Chondrocyte (in vitro differentiated cells): ENCODE results near the gene INHBB. TPM values are rescaled to one million over a fixed set of nuclear protein-coding genes. Genes with fewer than 3 reads are reported as not detected.

Experiments
- DNase-seq: peaks from one replicate; pipeline ENCODE4 v3.0.0; 2021; ENCODE audit warnings: mixed read lengths, low spot score
- H3K27ac Mint-ChIP-seq: one replicate; pipeline ENCODE4 v1.8.0; 2021; ENCODE audit warnings: mild to moderate bottlenecking, moderate library complexity, mixed read lengths; ENCODE audit not compliant: unreplicated experiment
- H3K27me3 Mint-ChIP-seq: 2 replicates; pipeline ENCODE4 v1.8.0; 2021; ENCODE audit warnings: low read depth, mixed read lengths
- H3K36me3 Mint-ChIP-seq: 2 replicates; pipeline ENCODE4 v1.8.0; 2021; ENCODE audit warnings: low read depth, mixed read lengths
- H3K4me1 Mint-ChIP-seq: 2 replicates; pipeline ENCODE4 v1.8.0; 2021; ENCODE audit warnings: low read depth, mild to moderate bottlenecking, mixed read lengths
- H3K4me3 Mint-ChIP-seq: one replicate; pipeline ENCODE4 v1.8.0; 2021; ENCODE audit warnings: mild to moderate bottlenecking, moderate library complexity, mixed read lengths; ENCODE audit not compliant: unreplicated experiment
- H3K9me3 Mint-ChIP-seq: 2 replicates; pipeline ENCODE4 v1.8.0; 2021; ENCODE audit warnings: low read depth, mixed read lengths
- total RNA-seq: library from RNA; stranded (reverse); gene quantifications from 3 replicates; pipeline ENCODE4 v1.2.1, GENCODE V29; 2021
- TF ChIP-seq, protein P1 (sequence below): fragments of 200-600 bp; sonication (generic); IDR thresholded peaks from 2 replicates; pipeline ENCODE4 v1.5.0; 2021; ENCODE audit warnings: antibody characterized with exemption, mild to moderate bottlenecking, moderate library complexity

The INHBB gene
- total RNA-seq, 1 donor from 2014 or later, result 1.3 TPM

DNA sequence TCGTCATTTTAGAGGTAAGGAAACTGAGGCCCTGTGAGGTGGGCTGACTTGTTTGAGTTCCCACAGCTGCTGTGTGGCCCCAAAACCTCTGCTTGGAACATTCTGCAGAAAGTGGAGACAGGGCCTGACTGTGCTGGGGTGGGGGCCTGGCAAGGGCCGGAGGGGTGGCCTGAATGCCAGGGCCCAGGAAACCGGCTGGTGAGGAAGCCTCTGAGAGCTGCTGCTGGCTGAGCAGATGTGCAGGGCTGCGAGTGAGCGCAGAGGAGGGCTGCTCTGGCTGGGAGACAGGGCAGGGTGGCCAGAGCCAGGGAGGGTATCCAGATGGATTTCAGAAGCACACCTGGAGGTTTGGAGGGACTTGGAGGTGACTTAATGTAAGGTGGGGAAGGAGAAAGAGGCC, 29.9 kb upstream of the INHBB start:
- peak; percentile 68 for DNase-seq
- TF ChIP-seq, protein P1, sequence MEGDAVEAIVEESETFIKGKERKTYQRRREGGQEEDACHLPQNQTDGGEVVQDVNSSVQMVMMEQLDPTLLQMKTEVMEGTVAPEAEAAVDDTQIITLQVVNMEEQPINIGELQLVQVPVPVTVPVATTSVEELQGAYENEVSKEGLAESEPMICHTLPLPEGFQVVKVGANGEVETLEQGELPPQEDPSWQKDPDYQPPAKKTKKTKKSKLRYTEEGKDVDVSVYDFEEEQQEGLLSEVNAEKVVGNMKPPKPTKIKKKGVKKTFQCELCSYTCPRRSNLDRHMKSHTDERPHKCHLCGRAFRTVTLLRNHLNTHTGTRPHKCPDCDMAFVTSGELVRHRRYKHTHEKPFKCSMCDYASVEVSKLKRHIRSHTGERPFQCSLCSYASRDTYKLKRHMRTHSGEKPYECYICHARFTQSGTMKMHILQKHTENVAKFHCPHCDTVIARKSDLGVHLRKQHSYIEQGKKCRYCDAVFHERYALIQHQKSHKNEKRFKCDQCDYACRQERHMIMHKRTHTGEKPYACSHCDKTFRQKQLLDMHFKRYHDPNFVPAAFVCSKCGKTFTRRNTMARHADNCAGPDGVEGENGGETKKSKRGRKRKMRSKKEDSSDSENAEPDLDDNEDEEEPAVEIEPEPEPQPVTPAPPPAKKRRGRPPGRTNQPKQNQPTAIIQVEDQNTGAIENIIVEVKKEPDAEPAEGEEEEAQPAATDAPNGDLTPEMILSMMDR, result no peak
- H3K9me3 Mint-ChIP-seq, result no peaks in the 10 kb centered on the region
- no peak overlapping the region for H3K4me3 Mint-ChIP-seq
- peaks cover 13% of the 10 kb centered on the region for H3K4me1 Mint-ChIP-seq
- no peak overlapping the region for H3K27ac Mint-ChIP-seq
- no peaks in the 10 kb centered on the region for H3K36me3 Mint-ChIP-seq
- H3K27me3 Mint-ChIP-seq, result peaks cover 16% of the 10 kb centered on the region

DNA sequence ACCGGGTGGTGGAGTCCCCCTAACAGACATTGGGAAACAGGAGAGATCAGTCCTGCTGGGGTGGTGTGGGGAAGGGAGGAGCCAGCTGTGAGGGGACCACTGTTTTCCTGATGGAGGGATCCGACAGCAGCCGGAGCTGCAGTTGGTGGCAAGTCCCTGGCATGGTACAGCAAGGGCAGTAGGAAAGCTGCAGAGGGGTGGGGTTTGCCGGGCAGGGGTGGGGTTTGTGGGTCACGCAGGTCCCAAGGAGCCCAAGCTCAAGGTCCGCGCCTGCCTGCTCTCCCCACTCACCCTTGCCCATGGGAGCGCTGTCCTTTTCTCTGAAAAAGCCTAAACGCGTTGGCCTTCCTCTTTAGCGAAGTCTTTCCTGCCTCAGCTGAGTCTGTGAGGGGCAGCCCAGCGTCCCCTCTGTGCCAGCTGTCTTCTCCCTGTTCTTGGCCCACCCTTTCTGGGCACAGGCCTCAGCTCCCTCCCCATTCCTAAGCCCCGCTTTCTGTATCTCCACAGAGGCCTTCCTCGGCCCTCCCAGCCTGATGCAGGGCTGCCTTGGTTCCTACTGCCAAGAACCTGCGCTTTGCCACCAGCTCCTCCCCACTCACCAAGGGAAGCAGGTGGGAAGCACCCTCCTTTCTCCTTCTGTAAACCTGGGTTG, 29.3 kb upstream of the INHBB start:
- Mint-ChIP-seq H3K27me3 (peaks cover 16% of the 10 kb centered on the region), H3K36me3 (no peaks in the 10 kb centered on the region)

DNA sequence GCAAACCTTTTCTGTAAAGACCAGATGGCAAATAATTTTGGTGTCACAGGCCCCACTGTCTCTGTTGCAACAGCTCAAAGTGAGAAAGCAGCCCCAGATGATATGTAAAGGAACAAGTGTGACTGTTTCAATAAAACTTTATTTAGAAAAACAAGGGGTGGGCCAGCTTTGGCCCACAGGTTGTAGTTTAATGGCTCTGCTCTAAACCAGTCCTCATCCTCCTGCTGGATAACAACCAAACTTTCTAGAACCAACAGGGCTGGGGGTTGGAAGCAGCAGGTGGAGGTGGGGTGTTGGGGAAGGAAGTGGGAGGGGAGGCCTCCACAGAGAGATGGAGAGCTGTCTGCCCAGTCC, 28.8 kb upstream of the INHBB start:
- no peak for DNase-seq
- no peak overlapping the region for H3K27ac Mint-ChIP-seq
- H3K4me1 Mint-ChIP-seq, result peaks cover 13% of the 10 kb centered on the region
- H3K36me3 Mint-ChIP-seq, result no peaks in the 10 kb centered on the region
- peaks cover 16% of the 10 kb centered on the region for H3K27me3 Mint-ChIP-seq
- H3K9me3 Mint-ChIP-seq, result no peaks in the 10 kb centered on the region
- H3K4me3 Mint-ChIP-seq, result no peak overlapping the region
- TF ChIP-seq, protein P1, result no peak

More for the DNA sequence above, 29.3 kb upstream of the INHBB start:
- DNase-seq, result peak; percentile 56
- no peak overlapping the region for H3K4me3 Mint-ChIP-seq
- TF ChIP-seq, protein P1, result no peak
- H3K4me1 Mint-ChIP-seq, result peaks cover 13% of the 10 kb centered on the region
- no peaks in the 10 kb centered on the region for H3K9me3 Mint-ChIP-seq
- no peak overlapping the region for H3K27ac Mint-ChIP-seq

DNA sequence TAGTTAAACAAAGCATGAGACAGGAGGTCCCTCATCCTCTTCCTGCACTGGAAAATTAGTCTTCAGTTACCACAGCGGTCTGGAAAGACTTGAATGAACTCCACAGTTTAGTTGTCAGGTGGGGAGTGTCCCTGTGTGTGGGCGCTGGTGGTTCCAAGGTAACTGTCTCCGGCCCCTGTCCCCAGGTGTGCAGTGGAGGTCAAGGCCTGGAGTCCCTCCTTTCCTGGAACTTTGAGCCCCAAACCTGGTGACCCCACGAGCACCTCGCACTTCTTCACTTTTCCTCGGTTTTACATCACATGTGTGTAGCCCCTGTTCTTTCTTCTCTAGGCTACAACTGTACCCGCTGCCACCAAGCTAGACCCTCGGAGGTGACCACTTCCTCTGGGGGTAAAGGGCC, 28.0 kb upstream of the INHBB start:
- Mint-ChIP-seq H3K4me1 (peaks cover 9% of the 10 kb centered on the region), H3K27me3 (peaks cover 17% of the 10 kb centered on the region), H3K4me3 (no peak overlapping the region), H3K9me3 (no peaks in the 10 kb centered on the region), H3K36me3 (no peaks in the 10 kb centered on the region), H3K27ac (no peak overlapping the region)
- DNase-seq, result peak; percentile 59
- TF ChIP-seq, protein P1, result no peak

DNA sequence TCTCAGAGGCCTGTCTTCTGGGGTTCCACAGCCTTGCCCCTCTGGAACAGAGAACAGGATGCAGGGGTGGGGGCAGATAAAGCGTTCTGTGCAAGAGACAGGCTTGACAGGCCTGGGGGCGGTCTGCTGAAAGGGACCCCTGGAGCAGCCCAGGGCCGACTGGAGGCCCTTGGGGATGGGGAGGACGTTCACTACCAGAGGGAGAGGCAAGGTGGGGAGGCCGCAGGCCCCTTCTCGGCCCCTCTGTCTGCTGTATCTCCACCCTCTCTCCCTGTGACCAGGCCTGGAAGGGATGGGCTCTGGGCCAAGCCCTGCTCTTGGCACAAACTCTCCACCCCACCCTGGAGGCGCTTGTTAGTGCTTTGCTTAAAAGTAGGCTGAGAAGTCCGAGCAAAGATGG, 27.3 kb upstream of the INHBB start:
- peak; percentile 62 for DNase-seq
- Mint-ChIP-seq H3K36me3 (peaks cover 1% of the 10 kb centered on the region), H3K27me3 (peaks cover 19% of the 10 kb centered on the region)

More for the DNA sequence above, 27.3 kb upstream of the INHBB start:
- TF ChIP-seq, protein P1, result no peak
- no peak overlapping the region for H3K4me3 Mint-ChIP-seq
- no peaks in the 10 kb centered on the region for H3K9me3 Mint-ChIP-seq
- H3K27ac Mint-ChIP-seq, result no peak overlapping the region
- peaks cover 3% of the 10 kb centered on the region for H3K4me1 Mint-ChIP-seq
